Frontal cortex (tissue), 4 donors: ENCODE results near the gene STX18. TPM values are rescaled to one million over a fixed set of nuclear protein-coding genes. Genes with fewer than 3 reads are reported as not detected.
"Not testable (repeated sequence)": the region's sequence is repeated elsewhere in the genome, so short reads cannot be mapped to it uniquely, and the experiment has no call there.

ENCODE experiments used
- DNase-seq, 2 donors: peaks; one replicate each; pipeline ENCODE4 v3.0.0; 2012; ENCODE audit warnings: low spot score in 2 of 2
- FAIRE-seq: peaks from 2 replicates; lab custom pipeline; 2012; peaks lifted over from hg19 to GRCh38; lab: Jason Lieb, UNC
- total RNA-seq: library from RNA; depleted of rRNA; stranded (reverse); fragments of >200 nt; gene quantifications from one replicate; pipeline ENCODE4 v1.2.3, GENCODE V29; 2014
- donor health status: control.
- donor health status: control.
- donor health status: control.

Gene STX18
- total RNA-seq, 1 donor from 2014 or later = 17.9 TPM

- FAIRE-seq = no peak
- no peak for DNase-seq
Observed at GRCh38 chr4:4558881-4559280, 17.0 kb upstream of the STX18 start.

- no peak for FAIRE-seq
- no peak for DNase-seq
Observed at GRCh38 chr4:4555916-4556315, 14.1 kb upstream of the STX18 start.

GRCh38 chr4:4554234-4554633, 12.4 kb upstream of the STX18 start:
- FAIRE-seq = no peak
- DNase-seq = no peak

GRCh38 chr4:4552042-4552441, 10.2 kb upstream of the STX18 start:
- not testable (repeated sequence) for DNase-seq, FAIRE-seq

- DNase-seq, FAIRE-seq: not testable (repeated sequence)
Observed at GRCh38 chr4:4550161-4550560, 8.3 kb upstream of the STX18 start.

GRCh38 chr4:4549534-4549933, 7.7 kb upstream of the STX18 start:
- DNase-seq = no peak
- no peak for FAIRE-seq

GRCh38 chr4:4542774-4543485, 1.1 kb upstream of the STX18 start:
- FAIRE-seq = no peak
- DNase-seq = no peak

GRCh38 chr4:4541040-4541631, 712 bp downstream of the STX18 start:
- FAIRE-seq = no peak
- peak; percentile 31 to 33 for DNase-seq

GRCh38 chr4:4539481-4539880, 2.4 kb downstream of the STX18 start:
- DNase-seq (no peak), FAIRE-seq (no peak)

GRCh38 chr4:4535590-4535989, 6.3 kb downstream of the STX18 start:
- no peak for FAIRE-seq

GRCh38 chr4:4534515-4535145, 7.2 kb downstream of the STX18 start:
- no peak for DNase-seq
- FAIRE-seq = no peak

More at GRCh38 chr4:4535590-4535989, 6.3 kb downstream of the STX18 start:
- no peak for DNase-seq

- FAIRE-seq = no peak
- DNase-seq = no peak
Observed at GRCh38 chr4:4533461-4534169, 8.2 kb downstream of the STX18 start.

- DNase-seq (no peak), FAIRE-seq (no peak)
Observed at GRCh38 chr4:4532371-4533154, 9.3 kb downstream of the STX18 start.

- FAIRE-seq (no peak), DNase-seq (no peak)
Observed at GRCh38 chr4:4529392-4529791, 12.5 kb downstream of the STX18 start.

- FAIRE-seq = no peak
Observed at GRCh38 chr4:4526401-4526800, 15.4 kb downstream of the STX18 start.

GRCh38 chr4:4524364-4524763, 17.5 kb downstream of the STX18 start:
- FAIRE-seq = no peak

More at GRCh38 chr4:4526401-4526800, 15.4 kb downstream of the STX18 start:
- no peak for DNase-seq

GRCh38 chr4:4521731-4522130, 20.1 kb downstream of the STX18 start:
- FAIRE-seq = peak; percentile 30
- DNase-seq = no peak

More at GRCh38 chr4:4524364-4524763, 17.5 kb downstream of the STX18 start:
- no peak for DNase-seq

GRCh38 chr4:4521136-4521535, 20.7 kb downstream of the STX18 start:
- DNase-seq (no peak), FAIRE-seq (no peak)

GRCh38 chr4:4519297-4519894, 22.5 kb downstream of the STX18 start:
- no peak for FAIRE-seq
- DNase-seq = no peak
